ENCODE data around the gene CAPN5.

GRCh38 chr11:77074205-77074604, 7.4 kb downstream of the CAPN5 start:
- TF ChIP-seq EZH2phosphoT487 (IDR thresholded peaks at IDR 0.05) (no peak), CTCF (IDR thresholded peaks at IDR 0.05) (no peak)

Data from neural progenitor cell (in vitro differentiated cells).